WTC11 (cell line): Measurements from ENCODE around the gene EXOSC5.

Source experiments
- CBFB ChIP-seq: sonication (generic); formaldehyde crosslinking; IDR thresholded peaks from 2 replicates; pipeline ENCODE4 v1.8.1; 2022; ENCODE audit warnings: mild to moderate bottlenecking, low read depth, missing genetic modification reagents
- CTCF ChIP-seq: fragments of 200-600 bp; IDR thresholded peaks from 2 replicates; pipeline ENCODE4 v1.8.0; 2022; ENCODE audit warnings: antibody characterized with exemption
- FOXP1 ChIP-seq: sonication (generic); formaldehyde crosslinking; IDR thresholded peaks from 2 replicates; pipeline ENCODE4 v1.8.0; 2022; ENCODE audit warnings: missing genetic modification reagents, mild to moderate bottlenecking, moderate library complexity, borderline replicate concordance
- FOXP4 ChIP-seq: sonication (generic); formaldehyde crosslinking; IDR thresholded peaks from 2 replicates; pipeline ENCODE4 v1.8.0; 2022; ENCODE audit warnings: mild to moderate bottlenecking, missing genetic modification reagents
- KAT7 ChIP-seq: sonication (generic); formaldehyde crosslinking; IDR thresholded peaks from 2 replicates; pipeline ENCODE4 v1.8.1; 2023; ENCODE audit warnings: missing genetic modification reagents, mild to moderate bottlenecking, borderline replicate concordance
- NR2C2 ChIP-seq: sonication (generic); formaldehyde crosslinking; IDR thresholded peaks from 2 replicates; pipeline ENCODE4 v1.8.0; 2022; ENCODE audit warnings: mild to moderate bottlenecking, missing genetic modification reagents
- PRRX2 ChIP-seq: fragments of 250-450 bp; sonication (Bioruptor Pico); IDR thresholded peaks from 2 replicates; pipeline ENCODE4 v1.8.0; 2021; ENCODE audit warnings: mild to moderate bottlenecking
- ZNF263 ChIP-seq: sonication (generic); formaldehyde crosslinking; IDR thresholded peaks from 2 replicates; pipeline ENCODE4 v1.8.1; 2022; ENCODE audit warnings: low read depth, mild to moderate bottlenecking, moderate library complexity, missing genetic modification reagents

GRCh38 chr19:41367848-41368301 is 29.3 kb downstream of the EXOSC5 start:
- TF ChIP-seq FOXP4 (CRISPR knock-in tag) (no peak), FOXP1 (CRISPR knock-in tag) (no peak), PRRX2 (CRISPR knock-in tag) (no peak), KAT7 (CRISPR knock-in tag) (no peak), NR2C2 (CRISPR knock-in tag) (no peak), ZNF263 (CRISPR knock-in tag) (no peak), CBFB (CRISPR knock-in tag) (no peak), CTCF (no peak)
